ENCODE results near the gene APOBEC2.
"Not testable (repeated sequence)": the region's sequence is repeated elsewhere in the genome, so short reads cannot be mapped to it uniquely, and the experiment has no call there.

Gene APOBEC2

DNA sequence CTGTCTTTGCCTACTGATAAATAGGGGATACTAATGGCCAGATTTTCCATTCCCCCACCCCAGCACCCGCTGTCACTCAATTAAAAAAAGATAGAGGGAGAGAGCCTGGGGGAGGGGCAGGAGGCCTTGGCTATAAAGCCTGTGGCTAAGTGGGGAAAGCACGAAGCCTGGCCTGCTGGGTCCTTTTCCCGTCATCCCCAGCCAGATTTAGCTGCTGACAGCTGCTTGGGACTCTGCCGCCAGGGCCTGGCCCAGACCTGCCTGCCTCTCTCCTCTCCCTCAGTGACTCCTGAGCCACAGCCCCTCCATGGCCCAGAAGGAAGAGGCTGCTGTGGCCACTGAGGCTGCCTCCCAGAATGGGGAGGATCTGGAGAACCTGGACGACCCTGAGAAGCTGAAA is at the start of gene APOBEC2:
Gene APOBEC2 (plus strand): TSS at position 162 of the 400 bp plus-strand sequence. CDS start 146 bp downstream, at position 308.
- Mint-ChIP-seq H3K27me3 (no peaks in the 10 kb centered on the region), H3K36me3 (ENCODE audit: low read depth) (peaks cover 37% of the 10 kb centered on the region), H3K4me3 (no peak within 1 kb of the TSS), H3K4me1 (ENCODE audit: low read depth) (peaks cover 43% of the 10 kb centered on the region), H3K27ac (peak within 1 kb of the TSS; percentile 70), H3K9me3 (no peaks in the 10 kb centered on the region)
- intact Hi-C loops (cut with micrococcal nuclease), result no loop called here

DNA sequence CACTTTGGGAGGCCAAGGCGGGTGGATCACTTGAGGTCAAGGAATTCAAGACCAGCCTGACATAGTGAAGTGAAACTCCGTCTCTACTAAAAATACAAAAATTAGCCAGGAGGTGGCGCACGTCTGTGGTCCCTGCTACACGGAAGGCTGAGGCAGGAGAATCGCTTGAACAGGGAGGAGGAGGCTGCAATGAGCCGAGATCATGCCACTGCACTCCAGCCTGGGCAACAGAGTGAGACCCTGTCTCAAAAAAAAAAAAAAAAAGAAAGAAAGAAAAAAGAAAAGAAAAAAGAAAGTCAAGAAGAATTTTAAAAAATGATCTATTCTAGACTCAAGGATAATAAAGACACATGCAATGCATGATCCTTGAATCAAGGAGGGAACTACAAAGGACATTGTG is 46.8 kb upstream of the APOBEC2 start:
- H3K27ac Mint-ChIP-seq; H3K4me1 Mint-ChIP-seq (ENCODE audit: low read depth); H3K4me3 Mint-ChIP-seq; H3K36me3 Mint-ChIP-seq (ENCODE audit: low read depth); H3K9me3 Mint-ChIP-seq: not testable (repeated sequence)
- intact Hi-C loops (cut with micrococcal nuclease), result loop anchor here (1.0 to 2.0 kb wide), 3 partner anchors 21 to 313 kb away; no protein-coding TSS in a partner anchor
- peaks cover 44% of the 10 kb centered on the region for H3K27me3 Mint-ChIP-seq

GRCh38 chr6:41006980-41007379 is 46.0 kb upstream of the APOBEC2 start:
- H3K4me1 Mint-ChIP-seq (ENCODE audit: low read depth); H3K36me3 Mint-ChIP-seq (ENCODE audit: low read depth): not testable (repeated sequence)

GRCh38 chr6:41008011-41008410 is 45.0 kb upstream of the APOBEC2 start:
- Mint-ChIP-seq H3K9me3 (no peaks in the 10 kb centered on the region), H3K27ac (no peak overlapping the region)

More at GRCh38 chr6:41006980-41007379, 46.0 kb upstream of the APOBEC2 start:
- intact Hi-C loops (cut with micrococcal nuclease), result loop anchor here (1.0 to 2.0 kb wide), 3 partner anchors 20 to 312 kb away; no protein-coding TSS in a partner anchor
- peaks cover 38% of the 10 kb centered on the region for H3K27me3 Mint-ChIP-seq
- not testable (repeated sequence) for H3K4me3 Mint-ChIP-seq, H3K27ac Mint-ChIP-seq, H3K9me3 Mint-ChIP-seq

GRCh38 chr6:41009669-41010068 is 43.3 kb upstream of the APOBEC2 start:
- H3K4me1 Mint-ChIP-seq (ENCODE audit: low read depth), result peaks cover 6% of the 10 kb centered on the region
- H3K36me3 Mint-ChIP-seq (ENCODE audit: low read depth), result no peaks in the 10 kb centered on the region
- peaks cover 12% of the 10 kb centered on the region for H3K27me3 Mint-ChIP-seq
- no peak overlapping the region for H3K27ac Mint-ChIP-seq
- intact Hi-C loops (cut with micrococcal nuclease), result no loop called here
- no peaks in the 10 kb centered on the region for H3K9me3 Mint-ChIP-seq
- H3K4me3 Mint-ChIP-seq, result no peak overlapping the region

More at GRCh38 chr6:41008011-41008410, 45.0 kb upstream of the APOBEC2 start:
- Mint-ChIP-seq H3K4me1 (ENCODE audit: low read depth) (peaks cover 5% of the 10 kb centered on the region), H3K4me3 (no peak overlapping the region), H3K36me3 (ENCODE audit: low read depth) (no peaks in the 10 kb centered on the region), H3K27me3 (peaks cover 27% of the 10 kb centered on the region)
- intact Hi-C loops (cut with micrococcal nuclease), result no loop called here

DNA sequence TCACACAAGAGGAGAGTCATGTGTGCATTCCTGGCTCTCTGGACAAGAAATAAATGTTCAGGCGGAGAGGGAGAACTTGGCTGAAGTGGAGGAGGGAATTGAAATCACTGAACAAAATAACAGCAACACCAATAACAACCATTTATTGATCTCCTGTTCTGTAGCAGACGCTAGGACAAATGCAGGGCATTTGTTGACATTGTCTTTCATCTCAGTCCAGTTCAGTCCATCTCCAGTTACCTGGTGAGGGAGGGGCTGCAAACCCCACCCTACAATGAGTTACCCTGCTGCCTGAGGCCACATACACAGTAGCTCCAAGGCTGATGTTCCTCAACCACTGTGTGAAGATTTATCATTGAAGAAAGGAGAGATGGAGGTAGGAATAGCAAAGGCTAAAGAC is 41.3 kb upstream of the APOBEC2 start:
- intact Hi-C loops (cut with micrococcal nuclease), result no loop called here
- Mint-ChIP-seq H3K36me3 (ENCODE audit: low read depth) (no peaks in the 10 kb centered on the region), H3K9me3 (no peaks in the 10 kb centered on the region), H3K4me3 (no peak overlapping the region), H3K27me3 (peaks cover 4% of the 10 kb centered on the region), H3K4me1 (ENCODE audit: low read depth) (peaks cover 6% of the 10 kb centered on the region), H3K27ac (no peak overlapping the region)

DNA sequence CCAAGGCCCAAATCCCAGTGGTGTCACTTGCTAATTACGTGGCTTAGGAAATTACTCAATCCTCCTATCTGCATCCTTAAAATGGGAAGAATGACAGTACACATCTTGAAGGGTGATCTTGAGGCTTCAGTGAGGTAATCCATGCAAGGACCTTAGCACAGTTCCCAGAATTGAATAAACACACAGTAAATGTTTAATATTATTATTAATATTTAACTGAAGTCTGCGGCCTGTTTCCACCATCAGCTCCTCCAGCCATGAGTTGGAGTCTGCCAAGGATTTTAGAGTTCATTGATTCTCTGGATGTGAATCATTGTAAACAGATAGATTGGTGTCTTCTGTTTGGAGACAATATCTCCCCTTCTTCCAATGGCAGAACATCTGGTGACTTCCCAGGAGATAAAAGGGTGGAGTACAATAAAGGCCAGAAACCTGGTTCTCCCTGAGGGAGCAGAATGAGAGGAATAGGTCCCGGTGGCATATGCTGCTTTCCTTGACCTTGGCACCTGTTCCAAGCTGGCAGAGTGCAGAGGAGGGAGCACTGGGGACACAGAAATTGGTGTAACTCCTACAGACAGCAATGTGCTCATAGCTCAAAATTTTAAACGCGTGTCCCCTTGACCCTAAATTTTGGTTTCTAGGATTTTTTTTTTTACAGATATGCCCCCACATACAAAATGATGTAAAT is 39.4 kb upstream of the APOBEC2 start:
- H3K27ac Mint-ChIP-seq, result no peak overlapping the region
- H3K9me3 Mint-ChIP-seq, result no peaks in the 10 kb centered on the region
- no peaks in the 10 kb centered on the region for H3K36me3 Mint-ChIP-seq (ENCODE audit: low read depth)
- intact Hi-C loops (cut with micrococcal nuclease), result no loop called here
- H3K4me3 Mint-ChIP-seq, result no peak overlapping the region
- H3K27me3 Mint-ChIP-seq, result peaks cover 6% of the 10 kb centered on the region
- peaks cover 6% of the 10 kb centered on the region for H3K4me1 Mint-ChIP-seq (ENCODE audit: low read depth)

GRCh38 chr6:41014780-41015179 is 38.2 kb upstream of the APOBEC2 start:
- Mint-ChIP-seq H3K4me1 (ENCODE audit: low read depth) (peaks cover 6% of the 10 kb centered on the region), H3K27me3 (peaks cover 6% of the 10 kb centered on the region), H3K9me3 (no peaks in the 10 kb centered on the region), H3K36me3 (ENCODE audit: low read depth) (no peaks in the 10 kb centered on the region), H3K4me3 (no peak overlapping the region), H3K27ac (no peak overlapping the region)
- intact Hi-C loops (cut with micrococcal nuclease), result no loop called here

DNA sequence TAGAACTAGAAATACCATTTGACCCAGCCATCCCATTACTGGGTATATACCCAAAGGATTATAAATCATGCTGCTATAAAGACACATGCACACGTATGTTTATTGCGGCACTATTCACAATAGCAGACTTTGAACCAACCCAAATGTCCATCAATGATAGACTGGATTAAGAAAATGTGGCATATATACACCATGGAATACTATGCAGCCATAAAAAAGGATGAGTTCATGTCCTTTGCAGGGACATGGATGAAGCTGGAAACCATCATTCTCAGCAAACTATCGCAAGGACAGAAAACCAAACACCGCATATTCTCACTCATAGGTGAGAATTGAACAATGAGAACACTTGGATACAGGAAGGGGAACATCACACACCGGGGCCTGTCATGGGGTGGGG is 37.1 kb upstream of the APOBEC2 start:
- H3K4me1 Mint-ChIP-seq (ENCODE audit: low read depth); H3K36me3 Mint-ChIP-seq (ENCODE audit: low read depth); H3K27ac Mint-ChIP-seq; H3K9me3 Mint-ChIP-seq; intact Hi-C loops (cut with micrococcal nuclease); H3K27me3 Mint-ChIP-seq; H3K4me3 Mint-ChIP-seq: not testable (repeated sequence)

DNA sequence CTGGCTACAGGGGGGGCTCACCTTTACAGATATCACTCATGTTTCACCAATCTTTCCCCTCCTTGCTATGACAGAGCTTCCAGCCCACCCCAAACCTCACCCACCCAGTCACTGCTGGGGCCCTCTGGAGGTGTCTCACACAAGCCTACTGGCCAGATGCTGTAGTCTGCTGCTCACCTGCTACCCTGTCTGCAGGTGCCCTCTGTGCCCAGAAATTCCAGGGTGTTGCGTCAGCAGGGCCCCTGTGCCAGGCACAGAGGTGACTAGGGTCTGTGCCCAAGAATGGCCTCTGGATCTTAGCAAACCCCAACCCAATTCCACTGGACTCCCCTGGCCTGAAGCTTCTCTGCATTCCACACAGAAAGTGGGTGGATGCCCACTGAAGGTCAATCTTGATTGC is 35.3 kb upstream of the APOBEC2 start:
- Mint-ChIP-seq H3K4me1 (ENCODE audit: low read depth) (peaks cover 5% of the 10 kb centered on the region), H3K27me3 (peaks cover 5% of the 10 kb centered on the region), H3K36me3 (ENCODE audit: low read depth) (no peaks in the 10 kb centered on the region), H3K4me3 (no peak overlapping the region), H3K9me3 (no peaks in the 10 kb centered on the region), H3K27ac (no peak overlapping the region)
- intact Hi-C loops (cut with micrococcal nuclease), result no loop called here

DNA sequence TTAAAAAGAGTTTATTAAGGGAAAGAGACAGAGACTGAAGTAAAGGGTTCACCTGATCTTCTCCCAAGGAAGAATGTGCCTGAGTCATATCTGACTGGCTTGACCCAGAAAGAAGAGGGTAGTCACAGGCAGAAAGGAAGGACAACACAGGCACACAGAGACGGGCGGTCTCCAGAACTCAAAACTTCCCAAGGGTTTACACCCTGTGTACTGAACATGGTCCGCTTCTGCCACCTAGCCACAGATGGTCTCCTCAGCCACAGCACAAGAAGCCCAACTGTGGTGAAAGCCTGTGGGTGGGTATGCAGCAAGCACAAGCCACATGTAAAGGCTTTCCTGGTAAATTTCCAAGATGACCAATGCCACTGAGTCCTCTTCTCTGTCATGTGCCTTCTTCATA is 31.2 kb upstream of the APOBEC2 start:
- Mint-ChIP-seq H3K36me3 (ENCODE audit: low read depth) (no peaks in the 10 kb centered on the region), H3K27me3 (peaks cover 5% of the 10 kb centered on the region), H3K4me1 (ENCODE audit: low read depth) (peaks cover 10% of the 10 kb centered on the region), H3K9me3 (no peaks in the 10 kb centered on the region), H3K27ac (no peak overlapping the region), H3K4me3 (no peak overlapping the region)
- intact Hi-C loops (cut with micrococcal nuclease), result no loop called here

- H3K27ac Mint-ChIP-seq, result no peak overlapping the region
- H3K27me3 Mint-ChIP-seq, result peaks cover 5% of the 10 kb centered on the region
- intact Hi-C loops (cut with micrococcal nuclease), result no loop called here
- peaks cover 15% of the 10 kb centered on the region for H3K4me1 Mint-ChIP-seq (ENCODE audit: low read depth)
- H3K4me3 Mint-ChIP-seq, result no peak overlapping the region
- H3K9me3 Mint-ChIP-seq, result no peaks in the 10 kb centered on the region
- H3K36me3 Mint-ChIP-seq (ENCODE audit: low read depth), result no peaks in the 10 kb centered on the region
Measured at GRCh38 chr6:41022294-41022693, 30.7 kb upstream of the APOBEC2 start.

DNA sequence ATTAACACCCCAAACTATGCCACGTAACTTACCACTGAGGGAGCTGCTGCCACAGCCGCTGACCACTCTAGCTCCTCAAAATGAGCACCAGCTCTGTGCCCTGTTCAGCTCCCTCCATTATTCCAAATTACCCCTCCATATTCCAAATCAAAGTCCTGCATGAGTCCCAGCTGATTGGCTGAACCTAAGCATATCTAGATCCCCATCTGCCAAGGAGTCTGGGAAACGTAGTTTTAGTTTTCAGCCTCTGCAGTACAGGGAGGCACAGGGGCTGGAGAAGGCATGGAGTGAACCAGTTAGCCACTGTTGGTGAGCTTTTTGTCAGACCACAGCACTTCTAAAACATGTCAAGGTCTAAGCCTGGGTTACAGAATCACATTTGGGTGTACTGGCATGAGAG is 29.9 kb upstream of the APOBEC2 start:
- no peaks in the 10 kb centered on the region for H3K36me3 Mint-ChIP-seq (ENCODE audit: low read depth)
- intact Hi-C loops (cut with micrococcal nuclease), result no loop called here
- no peak overlapping the region for H3K4me3 Mint-ChIP-seq
- H3K27ac Mint-ChIP-seq, result no peak overlapping the region
- H3K27me3 Mint-ChIP-seq, result peaks cover 1% of the 10 kb centered on the region
- peaks cover 23% of the 10 kb centered on the region for H3K4me1 Mint-ChIP-seq (ENCODE audit: low read depth)
- no peaks in the 10 kb centered on the region for H3K9me3 Mint-ChIP-seq

- Mint-ChIP-seq H3K27me3 (peaks cover 5% of the 10 kb centered on the region), H3K36me3 (ENCODE audit: low read depth) (no peaks in the 10 kb centered on the region), H3K4me1 (ENCODE audit: low read depth) (peaks cover 39% of the 10 kb centered on the region), H3K4me3 (no peak overlapping the region), H3K27ac (no peak overlapping the region), H3K9me3 (no peaks in the 10 kb centered on the region)
- intact Hi-C loops (cut with micrococcal nuclease), result loop anchor here (2.0 to 5.0 kb wide), 2 partner anchors 19 to 474 kb away; no protein-coding TSS in a partner anchor
Measured at GRCh38 chr6:41025966-41026530, 27.0 kb upstream of the APOBEC2 start.
